Inflammatory macrophage treated with lipopolysaccharide for 4 hours (primary cell): ENCODE results near the gene ELFN1.
"Not testable (repeated sequence)": the region's sequence is repeated elsewhere in the genome, so short reads cannot be mapped to it uniquely, and the experiment has no call there.

Experiments
- DNase-seq: peaks from one replicate; pipeline ENCODE4 v3.0.0-alpha.2; 2020

Gene ELFN1

DNA sequence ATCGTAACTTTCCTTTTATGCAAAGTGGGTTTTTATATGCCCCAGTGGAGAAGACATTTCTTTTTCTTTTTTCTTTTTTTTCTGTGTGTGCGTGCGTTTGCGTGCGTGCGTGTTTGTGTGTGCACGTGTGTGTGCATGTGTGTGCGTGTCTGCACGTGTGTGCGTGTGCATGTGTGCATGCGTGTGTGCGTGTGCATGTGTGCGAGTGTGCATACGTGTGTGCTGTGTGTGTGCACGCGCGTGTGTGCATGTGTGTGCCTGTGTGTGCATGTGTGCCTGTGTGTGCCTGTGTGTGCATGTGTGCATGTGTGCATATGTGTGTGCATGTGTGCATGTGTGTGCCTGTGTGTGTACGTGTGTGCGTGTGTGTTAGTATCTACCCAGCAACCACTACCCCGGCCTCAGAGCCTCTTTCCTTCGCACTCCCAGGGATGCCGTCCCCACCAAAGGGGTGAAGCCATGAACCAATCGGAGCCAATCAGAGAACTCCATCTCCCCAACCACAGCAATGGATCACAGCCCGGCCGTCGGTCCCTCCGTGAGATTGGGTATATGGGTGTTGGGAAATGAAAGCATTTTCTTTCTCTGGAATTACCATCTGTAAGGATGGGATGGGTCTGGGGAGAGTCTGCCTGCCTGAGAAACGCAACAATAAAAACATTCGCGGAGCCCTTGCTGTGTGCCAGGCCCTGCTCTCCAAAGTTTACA is 92.3 kb downstream of the ELFN1 start:
- no peak for DNase-seq

GRCh38 chr7:1763033-1763432 is 93.0 kb downstream of the ELFN1 start:
- no peak for DNase-seq

DNA sequence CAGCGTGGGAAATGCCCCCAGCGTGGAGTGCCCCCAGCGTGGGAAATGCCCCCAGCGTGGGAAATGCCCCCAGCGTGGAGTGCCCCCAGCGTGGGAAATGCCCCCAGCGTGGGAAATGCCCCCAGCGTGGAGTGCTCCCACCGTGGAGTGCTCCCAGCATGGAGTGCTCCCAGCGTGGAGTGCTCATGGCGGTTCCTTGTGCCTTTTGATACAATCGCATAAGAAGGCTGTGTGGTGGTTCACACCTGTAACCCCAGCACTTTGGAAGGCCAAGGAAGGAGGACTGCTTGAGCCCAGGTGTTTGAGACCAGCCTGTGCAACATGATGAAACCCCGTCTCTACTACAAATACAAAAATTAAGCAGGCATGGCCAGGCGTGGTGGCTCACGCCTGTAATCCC is 93.8 kb downstream of the ELFN1 start:
- DNase-seq: not testable (repeated sequence)

DNA sequence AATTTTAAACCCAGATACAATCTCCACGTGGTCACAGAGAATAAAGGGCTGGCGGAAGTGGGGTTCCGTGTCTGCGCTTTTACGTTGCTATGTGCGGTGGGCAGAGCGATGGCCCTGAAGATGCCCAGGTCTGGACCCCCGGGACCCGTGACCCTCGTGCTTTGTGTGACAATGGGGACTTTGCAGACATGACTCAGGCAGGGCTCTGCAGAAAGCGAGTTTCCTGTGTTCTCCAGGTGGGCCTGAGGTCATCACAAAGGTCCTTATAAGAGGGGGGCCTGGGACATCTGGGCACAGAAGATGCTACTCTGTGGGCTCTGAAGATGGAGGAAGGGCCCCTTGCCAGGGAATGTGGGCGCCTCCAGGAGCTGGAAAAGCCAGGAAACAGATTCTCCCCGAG is 95.3 kb downstream of the ELFN1 start:
- no peak for DNase-seq

DNA sequence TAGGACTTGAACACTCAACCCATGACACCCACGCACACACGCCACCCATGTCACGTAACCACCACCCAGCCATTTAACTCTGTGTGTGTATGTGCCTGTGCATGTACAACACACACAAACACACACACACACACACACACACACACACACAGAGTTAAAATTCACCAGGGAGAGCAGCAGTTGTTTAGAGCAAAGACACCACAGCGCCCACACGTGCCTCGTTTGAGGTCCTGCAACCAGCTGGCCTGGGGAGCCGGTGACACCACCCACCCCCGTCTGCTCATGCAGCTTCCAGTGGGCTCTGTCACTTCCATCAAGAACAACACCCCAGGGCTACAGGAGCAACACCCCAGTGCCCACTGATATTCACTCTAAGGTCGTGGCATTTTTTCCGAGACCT is 97.4 kb downstream of the ELFN1 start:
- no peak for DNase-seq

- no peak for DNase-seq
Measured at GRCh38 chr7:1768832-1769231, 98.8 kb downstream of the ELFN1 start.

GRCh38 chr7:1769286-1770200 is 99.5 kb downstream of the ELFN1 start:
- DNase-seq: no peak

DNA sequence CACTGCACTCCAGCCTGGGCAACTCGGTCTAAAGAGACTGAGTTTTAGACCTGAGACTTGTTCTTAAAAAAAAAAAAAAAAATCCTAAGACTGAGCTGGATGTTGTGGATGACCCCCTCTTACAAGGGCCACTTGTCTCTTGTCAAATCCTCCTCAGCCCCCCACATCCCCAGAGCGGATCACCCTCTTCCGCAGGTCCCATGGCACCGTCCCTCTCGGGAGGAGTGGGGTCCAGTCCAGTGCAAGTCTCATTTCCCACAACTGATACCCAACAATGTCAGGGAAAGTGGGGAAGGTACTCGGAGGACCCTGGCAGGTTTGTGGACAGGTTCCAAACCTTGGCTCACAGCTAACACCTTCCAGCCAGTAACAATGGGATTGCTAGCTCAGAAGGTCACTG is 100.3 kb downstream of the ELFN1 start:
- no peak for DNase-seq

- DNase-seq: no peak
Measured at GRCh38 chr7:1775389-1775788, 105.3 kb downstream of the ELFN1 start.

GRCh38 chr7:1777122-1777521 is 107.0 kb downstream of the ELFN1 start:
- no peak for DNase-seq

- no peak for DNase-seq
Measured at GRCh38 chr7:1779445-1779844, 109.4 kb downstream of the ELFN1 start.

- no peak for DNase-seq
Measured at GRCh38 chr7:1781369-1781768, 111.3 kb downstream of the ELFN1 start.

- no peak for DNase-seq
Measured at GRCh38 chr7:1785839-1786238, 115.8 kb downstream of the ELFN1 start.

DNA sequence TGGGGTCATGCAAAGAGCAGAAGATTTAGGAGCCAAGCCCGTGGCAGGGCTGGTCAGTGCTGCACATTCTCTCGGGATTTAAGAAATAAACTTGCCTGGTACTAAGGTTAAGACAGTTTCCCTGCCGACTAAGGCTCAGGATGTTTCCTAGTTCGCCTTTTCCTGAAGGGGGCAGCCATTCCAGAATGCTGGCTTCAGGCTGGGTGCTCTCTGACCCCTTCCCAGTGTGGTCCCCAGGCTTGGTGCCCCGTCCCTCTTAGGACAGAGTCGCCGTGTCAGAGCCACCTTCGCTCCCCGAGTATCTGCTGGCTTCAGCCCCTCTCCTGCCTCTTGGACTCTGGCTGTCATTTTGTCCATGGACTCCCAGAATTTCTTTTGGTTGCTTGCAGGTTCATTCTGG is 117.2 kb downstream of the ELFN1 start:
- DNase-seq: no peak

DNA sequence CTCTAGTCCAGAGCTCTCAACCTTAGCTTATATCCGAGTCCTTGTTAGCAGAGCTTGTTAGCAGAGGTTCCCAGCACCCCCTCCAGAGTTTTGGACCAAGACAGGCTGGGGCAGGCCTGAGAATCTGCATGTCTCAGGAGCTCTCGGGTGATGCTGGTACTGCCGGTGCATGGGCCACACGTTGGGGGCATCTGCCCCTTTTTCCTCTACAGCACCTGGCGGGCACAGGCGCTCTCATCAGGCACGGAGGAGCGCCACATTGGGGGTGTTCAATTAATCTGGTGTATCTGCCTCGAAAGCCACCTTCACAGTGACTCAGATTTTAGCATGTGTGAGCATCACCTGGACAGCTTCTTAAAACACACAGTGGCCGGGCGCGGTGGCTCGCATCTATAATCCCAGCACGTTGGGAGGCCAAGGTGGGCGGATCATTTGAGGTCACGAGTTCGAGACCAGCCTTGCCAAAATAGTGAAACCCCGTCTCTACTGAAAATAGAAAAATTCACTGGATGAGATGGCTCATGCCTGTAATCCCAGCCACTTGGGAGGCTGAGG is 117.7 kb downstream of the ELFN1 start:
- DNase-seq: no peak

DNA sequence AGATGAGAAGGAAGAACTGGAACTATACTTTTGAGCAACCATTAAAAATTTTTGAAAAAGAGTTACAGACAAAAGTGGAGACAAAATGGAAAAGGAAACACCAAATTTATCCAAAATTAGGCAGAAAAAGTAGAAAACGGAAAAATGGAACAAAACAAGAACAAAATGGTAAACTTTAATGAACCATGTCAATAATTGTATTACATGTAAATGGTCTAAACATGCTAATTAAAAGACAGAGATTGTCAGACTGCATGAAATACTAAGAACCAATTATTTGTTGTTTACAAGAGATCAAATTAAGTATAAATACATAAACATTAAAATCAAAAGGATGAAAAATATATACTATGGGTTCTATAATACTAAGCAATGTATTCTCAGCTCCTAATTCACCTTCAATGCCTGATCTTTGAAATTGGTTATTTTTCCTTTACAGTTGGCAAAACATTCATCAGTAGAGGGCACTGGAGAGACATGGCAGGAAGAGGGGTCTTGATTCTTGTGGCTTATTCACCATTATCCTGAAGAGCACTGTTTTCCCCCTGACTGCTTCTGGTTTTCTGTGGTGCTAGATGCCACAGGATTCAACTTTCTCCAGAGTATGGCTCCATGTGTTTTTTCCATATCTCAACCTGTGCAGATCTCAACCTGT is 124.9 kb downstream of the ELFN1 start:
- no peak for DNase-seq
